Measurements from ENCODE around the gene CEP95.

The CEP95 gene

DNA sequence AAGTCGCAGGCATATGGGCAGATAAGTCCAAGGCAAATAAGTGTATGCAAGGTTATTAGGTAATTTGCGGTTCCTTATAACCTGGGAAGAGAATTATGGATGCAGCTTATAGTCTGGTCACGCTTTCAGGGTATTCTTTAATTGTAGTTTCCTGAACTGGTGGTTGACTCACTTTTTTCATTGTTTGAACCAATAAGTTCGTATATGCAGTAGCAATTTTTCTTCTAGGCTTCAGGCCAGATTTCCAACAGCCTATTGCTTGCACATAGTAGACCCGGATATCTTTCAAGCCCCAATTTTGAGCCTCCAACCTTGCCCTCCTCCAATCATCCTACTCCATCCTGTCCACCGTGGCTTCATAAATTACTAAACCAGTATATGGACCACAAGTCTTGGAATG lies 12.8 kb downstream of the CEP95 start:
- no peak for FAIRE-seq

DNA sequence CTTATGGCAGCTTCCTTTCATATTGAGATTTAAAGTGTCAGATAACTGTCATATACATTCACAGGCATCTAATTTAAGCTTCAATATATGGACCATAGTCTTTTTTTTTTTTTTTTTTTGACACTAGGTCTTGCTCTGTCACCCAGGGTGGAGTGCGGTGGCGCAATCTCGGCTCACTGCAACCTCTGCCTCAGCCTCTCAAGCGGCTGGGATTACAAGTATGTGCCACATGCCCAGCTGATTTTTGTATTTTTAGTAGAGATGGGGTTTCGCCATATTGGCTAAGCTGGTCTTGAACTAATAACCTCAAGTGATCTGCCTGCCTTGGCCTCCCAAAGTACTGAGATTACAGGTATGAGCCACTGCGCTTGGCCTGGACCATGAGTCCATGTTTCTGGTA lies 13.6 kb downstream of the CEP95 start:
- FAIRE-seq = no peak

DNA sequence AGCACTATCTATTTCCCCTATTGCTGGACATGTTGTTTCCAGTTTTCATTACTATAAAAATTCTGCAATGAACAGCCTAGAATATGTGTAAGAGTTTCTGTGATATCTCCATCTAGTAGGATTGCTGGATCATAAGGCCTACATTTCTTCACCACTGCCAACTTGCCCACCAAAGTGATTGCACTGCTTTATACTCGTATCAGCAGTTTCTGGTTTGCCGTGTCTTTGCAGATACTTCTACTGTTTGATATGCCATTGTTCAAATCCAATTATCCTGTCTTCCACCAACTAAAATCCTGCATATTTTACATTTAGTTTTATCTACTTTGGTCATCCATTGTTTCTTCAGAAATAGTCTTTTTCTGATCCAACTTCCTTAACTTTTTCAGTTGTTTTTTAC lies 21.1 kb downstream of the CEP95 start:
- no peak for FAIRE-seq

DNA sequence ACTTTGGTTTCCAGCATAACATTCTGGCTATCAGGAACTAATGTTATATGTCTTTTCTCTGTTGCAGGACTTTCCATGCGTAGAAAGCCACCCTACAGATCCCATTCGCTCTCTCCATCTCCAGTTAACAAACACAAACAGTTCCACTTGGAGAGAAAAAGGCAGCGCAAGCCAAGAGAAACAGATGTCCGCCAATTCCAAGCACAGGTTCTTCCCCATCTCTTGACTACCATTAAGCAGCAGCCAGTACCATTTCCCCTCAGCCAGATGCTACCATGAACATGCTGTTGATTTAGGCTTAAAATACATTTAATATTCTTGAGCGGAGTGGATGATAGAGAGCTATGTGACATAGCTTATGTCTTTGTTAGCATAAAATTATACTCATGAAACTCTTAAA lies 22.4 kb downstream of the CEP95 start:
- FAIRE-seq = no peak

DNA sequence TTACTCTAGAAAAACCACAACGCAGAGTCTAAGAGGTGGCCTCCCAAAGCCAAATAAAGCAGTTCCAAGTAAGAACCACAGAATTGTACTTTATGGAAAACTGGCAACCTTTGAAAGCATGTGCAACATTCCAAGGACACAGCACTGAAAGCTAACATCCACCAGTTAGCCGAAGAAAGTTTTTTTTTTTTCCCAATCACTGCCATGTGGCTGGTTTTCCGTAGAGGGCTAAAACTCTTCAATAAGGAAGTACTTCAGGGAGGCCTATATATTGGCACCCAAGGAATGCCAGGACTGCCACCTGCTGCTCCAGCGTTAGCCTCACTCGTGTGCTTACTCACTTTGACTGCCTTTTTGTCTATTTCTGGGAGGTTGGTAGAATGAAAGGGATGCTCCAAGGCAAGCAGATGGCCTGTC lies 25.2 kb downstream of the CEP95 start:
- no peak for FAIRE-seq

DNA sequence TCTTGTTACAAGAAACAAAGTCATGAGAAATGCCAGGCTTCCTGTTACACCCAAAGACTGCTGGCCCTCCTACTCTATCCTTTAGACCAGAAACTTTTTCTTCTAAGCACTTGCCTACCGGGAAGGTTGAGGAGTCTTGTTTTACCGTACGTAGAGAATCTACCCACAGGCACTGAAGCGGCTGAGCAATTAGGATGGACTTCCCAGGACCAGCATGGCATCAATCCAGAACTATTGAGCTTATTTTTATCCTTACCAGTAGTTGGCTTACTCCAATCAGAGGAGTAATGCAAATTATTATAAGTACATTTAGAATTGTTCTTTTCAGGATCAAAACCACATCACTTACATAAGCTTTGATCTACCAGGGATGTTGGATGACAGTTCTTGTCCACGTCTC lies 25.6 kb downstream of the CEP95 start:
- no peak for FAIRE-seq

DNA sequence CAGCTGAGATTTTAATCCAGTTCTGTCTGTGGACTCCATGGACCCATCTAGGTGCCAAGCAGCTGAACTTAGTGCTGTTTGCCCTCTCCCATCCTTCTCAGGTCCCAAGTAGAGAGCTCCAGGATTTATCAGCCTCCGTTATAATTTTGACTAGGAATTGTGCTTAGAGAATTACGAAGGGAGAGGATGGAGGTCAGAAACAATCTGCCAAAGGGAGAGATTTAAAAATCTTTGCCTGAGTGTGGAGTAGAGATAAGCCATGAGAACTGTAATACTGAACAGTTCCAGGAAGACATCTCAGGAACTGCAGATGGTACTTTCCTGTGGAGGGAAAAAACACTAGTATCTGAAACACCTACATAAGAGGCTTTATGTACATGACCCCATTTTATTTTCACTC lies 27.0 kb downstream of the CEP95 start:
- FAIRE-seq = no peak

DNA sequence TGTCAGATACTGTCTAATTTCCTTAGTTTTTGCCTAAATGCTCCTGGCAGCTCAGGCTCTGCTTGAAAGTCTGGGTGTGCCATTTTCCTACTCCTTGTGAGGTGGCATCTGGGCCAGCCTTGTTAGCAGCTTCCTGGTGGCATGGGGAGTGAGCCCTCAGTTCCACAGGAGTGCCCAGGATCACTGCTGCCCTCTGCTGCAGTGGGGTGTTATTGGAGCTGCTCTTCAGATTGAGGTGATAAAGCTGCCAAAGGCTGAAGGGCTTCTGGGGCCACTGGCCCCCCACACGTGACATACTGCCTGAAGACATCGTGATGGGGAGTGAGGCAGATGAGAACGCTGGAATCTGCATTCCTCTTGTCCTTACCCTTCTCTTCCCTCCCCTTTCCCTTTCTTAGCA lies 27.4 kb downstream of the CEP95 start:
- no peak for FAIRE-seq

DNA sequence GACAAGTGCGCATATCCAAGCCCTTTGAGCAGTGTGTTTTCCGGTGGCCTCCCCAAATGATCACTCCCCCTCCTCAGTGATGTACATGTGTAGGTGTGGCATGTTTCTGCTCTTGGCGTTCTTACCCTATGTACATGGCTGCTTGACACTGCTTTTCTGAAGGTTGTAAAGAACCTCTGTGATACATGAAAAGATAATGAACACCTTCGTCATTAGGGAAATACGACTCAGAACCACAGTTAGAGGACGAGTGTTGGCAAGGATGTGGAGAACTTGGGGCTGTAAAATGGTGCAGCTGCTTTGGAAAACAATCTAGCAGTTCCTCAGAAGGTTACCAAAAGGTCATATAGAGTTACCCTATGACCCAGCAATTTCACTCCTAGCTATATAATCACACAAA lies 28.6 kb downstream of the CEP95 start:
- FAIRE-seq = no peak

DNA sequence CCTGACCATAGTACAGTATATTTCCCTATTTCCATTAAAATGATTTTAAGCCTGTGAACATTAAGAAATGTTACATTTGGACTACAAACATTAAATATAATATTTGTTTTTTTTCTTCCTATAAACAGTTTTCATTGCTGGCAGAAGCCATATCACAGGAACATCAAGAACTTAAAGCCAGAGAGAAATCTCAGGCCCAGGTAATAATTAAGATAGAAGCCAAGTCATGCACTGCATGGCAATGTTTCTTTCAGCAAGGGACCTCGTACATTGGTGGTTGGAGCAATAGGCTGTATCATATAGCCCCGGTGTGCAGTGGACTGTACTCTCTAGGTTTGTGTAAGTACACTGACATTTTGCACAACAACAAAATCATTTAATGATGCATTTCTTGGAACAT lies 30.1 kb downstream of the CEP95 start:
- no peak for FAIRE-seq

DNA sequence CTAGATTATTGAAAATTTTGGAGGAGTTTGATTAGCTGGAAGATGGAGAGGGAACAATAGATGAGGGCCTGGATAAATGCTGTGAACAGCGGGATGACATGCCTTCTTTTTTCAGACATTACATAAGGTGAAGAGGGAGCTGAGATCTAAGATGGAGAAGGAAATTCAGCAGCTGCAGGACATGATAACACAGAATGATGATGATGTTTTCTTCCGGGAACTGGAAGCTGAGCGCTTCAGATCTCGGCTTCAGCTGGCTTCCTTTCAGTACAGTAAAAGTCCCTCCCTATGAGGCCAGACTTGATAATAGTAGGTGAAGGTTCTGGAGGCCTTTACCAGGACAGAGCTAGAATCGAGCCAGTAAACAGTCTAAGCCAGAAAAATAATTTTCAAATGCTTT lies 30.7 kb downstream of the CEP95 start:
- FAIRE-seq = no peak

DNA sequence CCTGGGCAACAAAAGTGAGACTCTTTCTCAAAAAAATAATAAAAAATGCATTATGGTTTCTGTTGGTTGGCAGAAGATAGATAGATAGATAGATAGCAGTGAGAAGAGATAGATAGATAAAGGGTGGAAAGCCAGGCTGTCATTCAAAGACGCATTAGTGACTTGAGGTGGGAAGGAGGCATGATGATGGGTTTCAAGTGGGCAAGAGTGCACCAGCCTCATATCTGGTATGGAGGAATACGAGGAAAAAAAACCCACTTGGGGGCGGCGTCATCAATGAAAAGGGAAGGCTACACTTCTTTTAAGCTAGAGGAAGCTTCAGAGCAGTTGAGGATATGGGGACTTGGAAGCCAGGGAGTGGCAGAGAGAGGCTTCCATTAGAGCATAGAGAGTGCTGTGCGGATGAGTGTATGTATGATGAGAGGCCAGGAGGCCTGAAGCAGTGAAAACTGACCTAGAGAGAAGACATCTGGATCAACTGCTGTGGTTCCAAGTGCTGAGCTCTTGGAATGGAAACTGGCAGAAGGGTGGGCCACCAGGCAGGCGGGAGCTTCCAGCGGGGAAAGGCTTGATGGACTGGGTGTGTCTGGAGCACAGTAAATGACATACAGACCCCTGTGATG lies 31.8 kb downstream of the CEP95 start:
- no peak for FAIRE-seq

DNA sequence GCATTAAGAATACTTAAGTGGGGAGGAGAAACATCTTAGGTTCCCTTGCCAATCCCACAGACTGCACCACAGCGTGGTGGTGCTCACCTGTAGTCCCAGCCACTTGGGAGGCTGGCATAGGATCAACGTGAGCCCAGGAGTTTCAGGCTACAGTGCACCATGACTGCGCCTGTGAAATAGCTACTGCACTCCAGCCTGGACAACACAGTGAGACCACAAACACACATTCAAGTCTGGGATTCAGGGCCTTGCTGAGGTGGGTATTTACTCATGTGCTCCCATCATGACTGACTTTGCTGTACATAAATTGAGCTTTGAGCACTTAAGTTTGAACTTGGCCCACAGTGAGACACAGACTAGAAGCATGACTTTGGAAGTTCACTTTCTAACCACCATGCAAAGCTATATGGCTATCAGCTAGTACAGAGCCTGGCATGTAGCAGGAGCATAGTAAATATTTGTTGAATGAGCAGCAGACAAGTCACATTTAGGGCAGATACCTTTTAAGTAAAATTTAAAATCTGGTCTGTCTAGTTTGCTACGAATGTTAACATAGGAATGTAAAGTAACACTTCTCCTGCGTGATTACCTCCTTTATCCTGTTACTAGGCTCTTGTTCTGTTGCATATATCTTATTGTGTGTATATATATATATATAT lies 33.5 kb downstream of the CEP95 start:
- no peak for FAIRE-seq

DNA sequence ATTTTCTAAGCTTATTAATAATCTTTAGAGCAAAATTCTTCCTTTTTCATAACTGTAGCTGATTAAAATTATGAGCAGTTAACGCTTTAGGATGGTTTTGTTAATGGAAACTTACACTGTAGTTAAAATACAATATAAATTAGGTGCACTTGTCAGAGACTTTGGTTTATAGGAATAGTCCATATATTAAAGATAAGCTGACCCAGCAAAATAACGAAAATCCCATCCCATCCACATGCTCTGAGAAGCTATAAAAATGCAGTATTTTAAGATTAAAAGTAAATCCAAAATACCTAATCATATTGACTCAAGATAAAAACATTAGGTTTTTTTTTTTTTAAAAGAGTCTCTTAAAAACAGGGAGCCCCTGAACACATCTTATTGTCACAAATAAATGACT lies 38.0 kb downstream of the CEP95 start:
- peak; percentile 8 for FAIRE-seq

DNA sequence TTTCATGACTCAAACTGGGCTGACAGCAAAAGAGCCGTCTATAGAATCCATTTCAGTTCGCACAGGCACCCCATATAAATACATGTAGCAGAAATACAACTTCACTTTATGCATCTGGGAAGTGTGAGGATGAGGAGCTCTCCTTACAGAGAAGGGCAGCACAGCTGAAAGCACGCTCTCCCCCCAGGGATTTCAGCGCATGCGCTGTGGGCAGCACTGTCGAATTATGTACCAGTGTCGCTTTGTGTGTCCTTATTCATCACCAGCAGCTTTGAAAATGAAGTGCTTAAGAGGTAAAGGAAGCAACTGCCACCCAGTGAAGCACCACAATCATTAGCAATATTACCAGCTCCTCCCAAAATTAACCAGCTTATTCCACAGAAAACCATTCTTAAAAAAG lies 39.9 kb downstream of the CEP95 start:
- FAIRE-seq = no peak

DNA sequence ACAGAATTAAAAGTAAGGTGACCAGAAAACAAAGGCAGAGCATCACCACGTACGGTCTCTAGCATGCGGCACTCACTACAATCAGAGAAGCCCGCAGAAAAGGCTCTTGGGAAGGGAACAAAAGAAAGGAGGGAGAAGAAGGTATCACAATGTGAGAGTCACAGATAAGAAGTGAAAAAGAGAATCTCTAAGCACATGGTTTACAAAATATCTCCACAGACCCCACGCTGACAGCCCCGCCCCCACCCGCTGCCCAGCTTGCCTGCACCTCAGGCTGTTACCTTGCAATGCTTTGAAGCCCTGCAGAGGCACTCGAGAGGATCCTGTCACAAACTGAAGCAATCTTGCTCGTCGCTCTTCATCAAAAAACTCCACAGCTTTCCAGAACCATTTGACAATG lies 40.5 kb downstream of the CEP95 start:
- FAIRE-seq = no peak

DNA sequence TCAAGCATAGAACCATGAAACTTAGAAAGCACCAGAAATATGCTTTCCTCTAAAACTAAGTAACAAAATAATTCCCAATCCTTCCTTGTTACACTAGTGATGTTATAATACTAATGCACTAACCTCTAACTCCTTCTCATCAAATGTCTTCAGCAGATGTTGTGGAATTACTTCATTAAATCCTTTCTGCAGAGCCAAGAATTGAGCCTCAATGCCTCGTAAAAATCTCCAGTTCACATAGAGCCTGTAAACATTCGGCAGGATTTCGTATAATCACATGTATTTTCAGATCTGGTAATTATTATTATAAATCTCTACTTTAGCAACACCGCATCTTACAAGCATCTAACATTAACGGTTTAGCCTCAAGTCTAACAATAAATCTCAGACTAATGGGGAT lies 44.7 kb downstream of the CEP95 start:
- FAIRE-seq = no peak

DNA sequence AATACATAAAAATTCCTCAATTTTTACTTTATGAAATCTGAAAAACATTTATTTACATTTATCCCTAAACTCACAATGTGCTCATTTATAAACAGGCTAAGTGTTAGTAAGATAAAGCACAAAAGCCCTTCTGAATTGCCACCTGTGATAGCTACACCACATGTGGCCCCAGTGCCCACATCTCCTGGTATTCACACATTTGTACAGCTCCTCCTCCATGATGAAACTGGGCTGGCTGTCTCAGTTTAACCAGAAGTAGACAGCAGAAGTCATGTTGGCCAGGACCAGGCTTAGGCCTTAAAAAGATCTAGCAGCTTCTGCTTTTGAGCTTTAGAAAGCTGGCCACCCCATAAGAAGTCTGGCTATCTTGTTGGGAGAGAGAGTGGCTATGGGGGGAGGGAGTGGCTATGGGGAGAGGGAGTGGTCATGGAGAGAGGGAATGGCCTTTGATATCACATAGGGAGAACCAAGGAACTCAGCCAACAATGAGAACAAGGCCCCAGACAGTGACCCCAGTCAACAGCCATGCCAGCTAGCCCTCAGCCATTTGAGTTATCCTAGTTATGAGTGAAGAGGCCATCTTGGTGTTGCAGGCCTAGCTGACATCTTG lies 47.4 kb downstream of the CEP95 start:
- no peak for FAIRE-seq

DNA sequence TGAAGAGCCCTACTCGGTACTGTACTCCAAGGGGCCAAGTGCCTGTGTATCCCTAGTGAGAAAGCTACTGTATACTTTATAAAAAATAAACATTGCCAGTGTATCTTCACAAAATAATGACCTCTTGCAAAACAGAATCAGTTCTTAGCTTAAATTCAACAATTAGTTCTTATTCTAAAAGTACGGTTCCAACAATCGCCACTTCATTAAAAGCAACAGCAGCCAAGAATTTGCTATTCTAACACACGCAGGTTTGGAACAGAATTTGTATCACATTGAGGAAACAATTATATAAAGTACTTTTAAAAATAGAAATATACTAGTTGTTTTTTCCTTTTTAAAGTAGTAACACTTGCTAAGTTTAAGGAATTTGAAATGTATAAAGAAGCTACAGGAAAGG lies 48.5 kb downstream of the CEP95 start:
- no peak for FAIRE-seq

DNA sequence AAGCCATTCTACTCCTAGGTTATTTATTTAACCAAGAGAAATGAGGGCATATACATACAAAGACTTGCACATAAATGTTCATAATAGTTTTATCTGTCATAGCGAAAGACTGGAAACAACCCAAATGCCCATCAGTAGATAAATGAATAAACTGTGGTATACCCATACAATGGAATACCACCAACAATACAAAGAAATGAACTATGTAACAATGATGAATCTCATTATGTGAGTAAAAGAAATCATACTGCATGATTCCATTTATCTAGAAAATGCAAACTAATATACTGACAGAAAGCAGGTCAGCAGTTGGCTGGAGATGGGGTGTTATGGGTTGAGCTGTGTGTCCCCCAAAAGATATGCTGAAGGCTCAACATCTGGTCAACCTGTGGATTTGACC lies 57.3 kb downstream of the CEP95 start:
- no peak for FAIRE-seq

DNA sequence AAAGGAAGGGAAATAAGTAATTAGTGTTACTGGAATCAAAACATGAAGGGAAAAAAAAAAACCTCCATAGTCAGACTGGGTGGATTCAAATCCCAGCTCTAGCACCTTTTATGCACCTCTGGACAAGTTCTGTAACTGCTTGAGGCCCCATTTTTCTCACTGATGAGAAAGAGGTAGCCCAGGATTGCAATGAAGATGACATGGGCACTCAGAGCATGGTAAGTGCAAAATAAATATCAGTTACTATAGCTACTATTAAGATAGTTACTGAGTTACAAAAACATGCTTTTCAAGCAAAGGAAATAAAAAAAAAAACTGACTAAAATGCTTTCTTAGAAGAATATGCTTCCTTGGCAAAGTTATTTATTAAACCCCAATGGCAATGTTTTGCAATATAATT lies 58.8 kb downstream of the CEP95 start:
- FAIRE-seq = no peak

DNA sequence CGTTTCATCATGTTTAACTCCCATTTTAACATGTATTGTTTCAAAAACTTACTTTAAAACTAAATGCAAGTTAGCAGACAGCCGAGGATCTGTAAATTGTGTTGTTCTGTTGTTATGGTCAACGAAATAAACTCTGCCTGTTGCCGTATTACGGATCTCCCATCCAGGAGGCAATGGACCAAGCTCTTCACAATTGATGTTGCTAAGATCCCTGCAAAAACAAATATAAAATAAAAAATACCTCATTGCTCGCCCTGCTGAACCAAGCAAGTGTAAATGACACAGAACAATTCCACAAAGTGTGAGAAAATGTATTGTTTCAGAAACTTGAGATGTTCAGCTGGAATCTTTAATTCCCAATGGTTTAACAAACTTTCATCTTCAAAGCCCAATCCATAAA lies 65.0 kb downstream of the CEP95 start:
- FAIRE-seq = no peak

DNA sequence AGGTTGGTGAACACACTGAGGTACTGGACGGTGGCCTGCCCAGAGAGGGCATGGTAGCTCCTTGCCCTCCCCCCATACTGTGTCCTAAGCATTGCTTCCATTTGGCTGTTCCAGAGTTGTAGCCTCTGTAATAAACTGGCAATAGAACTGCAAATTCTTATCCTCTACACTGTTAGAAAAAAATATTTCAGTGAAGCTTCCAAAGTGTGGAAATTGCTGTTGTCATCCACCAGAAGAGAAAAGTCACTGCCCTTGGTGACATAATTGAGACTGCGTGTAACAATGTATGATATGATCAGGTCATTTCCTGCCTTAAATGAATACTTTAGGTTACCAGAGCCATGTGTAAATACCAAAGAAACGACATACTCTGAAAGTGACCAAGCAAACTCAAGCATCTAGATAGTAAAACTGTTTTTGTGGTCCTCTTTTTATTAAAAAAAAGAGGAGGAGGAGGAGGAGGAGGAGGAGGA lies 65.9 kb downstream of the CEP95 start:
- no peak for FAIRE-seq

DNA sequence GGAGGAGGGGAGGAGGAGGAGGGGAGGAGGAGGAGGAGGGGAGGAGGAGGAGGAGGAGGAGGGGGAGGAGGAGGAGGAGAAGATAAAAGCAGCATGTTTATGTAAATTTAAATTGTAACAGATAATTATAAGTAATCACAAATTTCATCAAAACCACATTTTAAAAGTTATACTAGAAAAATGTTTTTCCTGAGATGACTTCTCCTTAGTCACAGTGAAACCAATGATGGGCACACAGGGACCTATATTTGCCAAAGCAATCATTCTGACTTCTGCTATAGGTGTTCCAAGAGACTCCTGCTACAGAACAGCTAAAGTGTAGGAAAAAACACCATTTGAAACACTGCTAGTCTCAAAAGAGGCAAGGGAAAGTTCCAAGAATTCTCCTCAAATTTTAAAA lies 66.4 kb downstream of the CEP95 start:
- FAIRE-seq = no peak

DNA sequence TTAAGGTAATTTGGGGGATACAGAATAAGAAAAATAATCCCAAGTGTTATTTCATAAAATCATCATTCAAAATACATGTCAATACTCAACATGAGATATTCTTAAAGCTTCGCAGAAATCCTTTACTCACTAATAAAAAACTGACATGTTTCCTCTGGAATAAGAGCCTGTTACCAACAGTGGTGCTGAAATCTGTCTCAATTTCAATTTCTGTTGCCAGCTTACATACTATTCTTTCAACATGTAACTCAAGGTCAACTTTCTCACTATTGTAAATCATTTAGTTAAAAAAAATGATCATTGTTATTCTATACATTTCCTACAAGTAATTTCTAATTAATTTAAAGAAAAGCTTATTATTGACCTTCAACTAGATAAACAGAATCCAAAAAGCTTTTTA lies 67.9 kb downstream of the CEP95 start:
- peak; percentile 57 for FAIRE-seq
